GM19397 (cell line): ENCODE data around the gene TMEM254.
"Not testable (repeated sequence)": the region's sequence is repeated elsewhere in the genome, so short reads cannot be mapped to it uniquely, and the experiment has no call there.

Experiments
- ATAC-seq: cut with Tn5 transposase; IDR thresholded peaks from one replicate; pipeline ENCODE4 v1.9.1; 2021; ENCODE audit warnings: mild to moderate bottlenecking, moderate library complexity; ENCODE audit not compliant: unreplicated experiment

Gene TMEM254

DNA sequence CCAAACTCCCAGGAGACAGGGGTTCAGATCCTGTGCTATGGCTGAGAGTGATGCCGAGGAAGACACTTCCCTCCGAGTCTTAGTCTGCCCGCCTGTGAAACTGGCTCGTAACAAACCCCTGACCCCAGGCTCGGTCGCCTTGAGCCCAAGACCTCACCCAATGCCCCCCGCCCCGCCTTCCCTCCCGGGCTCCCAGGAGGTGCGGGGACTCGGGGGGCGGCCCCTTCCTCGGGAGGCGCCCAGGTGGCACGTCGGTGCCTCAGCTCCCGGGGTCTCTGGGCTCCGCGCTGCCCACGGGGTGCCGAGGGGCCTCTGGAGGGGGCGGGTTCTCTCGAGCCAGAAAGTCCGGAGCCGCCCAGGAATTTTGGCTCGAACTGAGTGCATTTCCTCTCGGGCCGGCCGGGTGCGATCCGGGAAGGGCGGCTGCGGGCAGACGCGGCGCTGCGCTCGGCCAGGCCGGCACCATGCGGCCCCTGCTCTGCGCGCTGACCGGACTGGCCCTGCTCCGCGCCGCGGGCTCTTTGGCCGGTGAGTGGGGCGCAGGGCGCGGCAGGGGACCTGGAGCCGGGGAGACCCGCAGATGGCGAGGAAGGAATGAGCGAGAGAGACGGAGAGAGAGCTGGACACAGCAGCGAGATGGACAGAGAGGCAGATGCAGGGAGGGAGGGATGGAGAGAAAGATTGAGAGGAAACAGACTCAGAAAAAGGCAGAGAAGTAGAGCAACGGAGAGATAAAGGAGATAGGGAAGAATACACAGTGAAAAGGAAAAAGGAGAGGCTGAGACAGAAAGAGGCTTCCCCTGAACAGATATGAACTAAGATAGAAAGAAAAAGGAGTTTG lies 54.1 kb downstream of the TMEM254 start, which contains the start of gene PLAC9:
PLAC9 (plus strand) TSS at position 432 of the 841 bp plus-strand sequence; CDS start at position 465, 33 bp downstream.
- no peak for ATAC-seq

DNA sequence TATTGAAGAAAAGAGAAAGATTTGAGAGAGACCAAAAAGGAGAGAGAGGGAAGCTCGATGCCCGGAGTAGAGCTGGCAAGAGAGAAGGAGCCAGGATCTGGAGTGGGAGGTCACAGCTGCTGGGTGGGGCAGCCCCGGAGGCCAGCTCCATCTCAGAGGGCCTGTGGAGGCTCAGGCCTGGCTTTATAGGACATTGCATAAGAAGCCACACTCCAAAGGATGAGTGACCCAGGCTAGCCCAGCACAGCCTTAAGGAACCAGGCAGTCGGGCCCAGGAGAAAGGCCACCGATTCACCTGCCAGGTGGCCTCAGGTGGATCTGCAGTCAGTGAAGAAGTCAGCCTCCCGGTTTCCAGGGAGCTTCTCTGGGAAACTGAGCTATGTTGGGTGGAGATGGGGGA lies 54.7 kb downstream of the TMEM254 start:
- ATAC-seq, result no peak

DNA sequence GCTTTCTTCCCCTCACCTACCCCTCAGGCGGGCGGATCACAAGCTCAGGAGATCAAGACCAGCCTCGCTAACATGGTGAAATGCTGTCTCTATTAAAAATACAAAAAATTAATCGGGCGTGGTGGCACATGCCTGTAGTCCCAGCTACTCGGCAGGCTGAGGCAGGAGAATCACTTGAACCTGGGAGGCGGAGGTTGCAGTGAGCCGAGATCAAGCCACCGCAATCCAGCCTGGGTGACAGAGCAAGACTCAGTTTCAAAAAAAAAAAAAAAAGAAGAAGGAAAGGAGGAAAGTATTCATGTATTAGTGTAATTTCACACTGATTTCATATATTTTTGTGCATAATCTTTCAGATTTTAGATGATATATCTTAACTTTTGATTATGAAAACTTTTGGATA lies 55.2 kb downstream of the TMEM254 start:
- not testable (repeated sequence) for ATAC-seq

DNA sequence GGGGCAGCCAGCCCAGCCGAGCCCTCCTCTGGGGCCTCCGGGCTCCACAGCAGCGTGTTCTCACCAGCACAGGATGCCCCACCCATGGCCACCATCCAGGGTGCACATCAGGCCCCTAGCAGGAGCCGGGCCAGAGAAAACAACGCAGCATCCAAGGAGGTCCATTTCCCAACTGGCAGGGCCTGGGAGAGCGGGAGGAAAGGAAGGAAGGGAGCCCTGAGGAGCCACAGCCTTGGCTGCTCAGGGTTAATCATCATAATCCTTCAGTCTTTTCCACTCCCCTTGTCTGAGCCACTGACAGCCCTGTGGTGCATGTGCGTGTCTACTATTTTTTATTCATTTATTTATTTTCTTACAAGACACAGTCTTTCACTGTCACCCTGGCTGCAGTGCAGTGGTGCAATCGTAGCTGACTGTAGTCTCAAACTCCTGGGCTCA lies 57.7 kb downstream of the TMEM254 start:
- no peak for ATAC-seq

DNA sequence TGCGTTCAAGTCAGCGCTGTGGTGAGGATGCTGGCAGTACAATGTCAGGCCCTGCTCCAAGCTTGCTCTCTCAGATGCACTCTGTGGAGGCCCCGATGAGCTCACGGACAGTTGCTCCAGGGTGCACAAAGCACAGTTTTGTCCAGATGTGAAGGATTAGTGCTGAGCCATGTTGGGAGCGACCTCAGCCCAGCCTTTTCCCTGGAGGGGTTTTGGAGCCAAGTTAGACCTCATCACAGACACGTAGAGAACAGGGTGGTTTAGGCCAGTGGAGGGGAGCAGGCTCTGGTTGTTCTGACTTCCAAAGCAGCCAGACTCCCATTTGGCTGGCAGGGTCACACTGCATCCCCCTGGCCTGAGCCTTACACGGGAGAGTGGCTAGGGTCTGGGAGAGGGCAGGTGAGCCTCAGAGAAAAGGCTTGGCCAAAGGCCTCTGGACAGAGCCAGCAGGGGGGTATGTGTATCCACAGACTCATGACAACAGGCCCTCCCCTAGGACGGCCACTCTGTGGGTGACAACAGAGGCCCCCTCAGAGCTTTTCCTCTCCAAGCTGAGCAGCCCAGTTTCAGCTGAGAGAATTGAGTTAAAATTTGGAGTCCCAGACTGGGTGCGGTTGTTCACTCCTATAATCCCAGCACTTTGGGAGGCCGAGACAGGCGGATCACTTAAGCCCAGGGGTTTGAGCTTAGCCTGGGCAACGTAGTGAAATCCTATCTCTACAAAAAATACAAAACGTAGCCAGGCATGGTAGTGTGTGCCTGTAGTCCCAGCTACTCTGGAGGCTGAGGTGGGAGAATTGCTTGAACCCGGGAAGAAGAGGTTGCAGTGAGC lies 58.8 kb downstream of the TMEM254 start:
- ATAC-seq, result no peak

DNA sequence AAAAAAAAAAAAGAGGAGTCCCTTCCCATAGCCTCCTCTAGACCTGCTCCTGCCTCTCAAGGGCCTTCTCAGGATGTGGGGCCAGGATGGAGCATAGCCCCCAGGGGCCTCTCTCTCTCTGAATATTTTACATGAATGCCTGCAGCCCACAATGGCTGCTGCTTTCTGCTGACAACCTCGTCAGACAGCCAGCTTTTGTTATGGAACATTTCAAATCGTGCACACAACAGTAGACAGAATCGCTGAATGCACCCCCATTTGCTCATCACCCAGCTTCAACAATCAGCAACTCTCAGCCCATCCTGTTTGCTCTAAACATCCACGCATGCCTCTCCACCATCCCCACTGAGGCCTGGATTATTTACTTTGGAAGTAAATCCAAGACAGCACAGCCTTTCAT lies 59.5 kb downstream of the TMEM254 start:
- no peak for ATAC-seq

DNA sequence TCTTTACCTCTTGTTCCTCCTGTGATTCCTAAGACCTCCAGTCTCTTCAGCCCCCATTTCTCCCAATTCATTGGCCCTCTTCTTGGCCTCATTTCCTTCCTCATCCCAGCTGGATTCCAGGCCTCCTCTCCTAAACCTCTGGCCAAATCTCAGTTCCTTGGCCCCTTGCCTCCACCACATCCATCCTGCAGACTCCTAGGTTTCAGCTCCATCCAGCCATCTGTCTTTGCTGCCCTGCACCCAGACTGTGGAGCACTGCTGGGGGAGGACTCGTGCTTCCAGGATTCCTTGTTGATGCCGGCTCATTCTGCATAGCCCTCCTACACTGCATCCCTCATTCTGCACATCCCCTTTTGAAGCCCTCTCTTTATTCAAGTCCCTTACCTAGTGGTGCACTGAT lies 60.8 kb downstream of the TMEM254 start:
- no peak for ATAC-seq

DNA sequence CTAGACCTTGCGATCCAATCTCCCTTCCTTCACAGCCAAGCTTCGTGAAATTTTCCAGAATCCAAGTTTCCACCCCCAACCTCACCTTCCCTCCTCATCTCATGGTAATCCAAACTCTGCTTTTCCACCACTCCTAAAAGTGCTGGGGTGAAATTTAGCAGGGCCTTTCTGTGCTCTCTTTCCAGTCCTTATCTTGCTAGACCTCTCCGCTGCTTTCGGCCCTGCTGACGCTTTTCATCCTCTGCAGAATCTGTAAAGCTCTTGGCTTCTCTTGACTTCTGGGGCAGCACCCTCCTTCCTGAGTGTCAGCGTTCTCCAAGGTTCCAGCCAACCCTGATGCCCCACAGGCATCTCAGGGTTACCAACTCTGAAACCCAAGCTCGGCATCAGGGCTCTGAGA lies 61.8 kb downstream of the TMEM254 start:
- no peak for ATAC-seq

DNA sequence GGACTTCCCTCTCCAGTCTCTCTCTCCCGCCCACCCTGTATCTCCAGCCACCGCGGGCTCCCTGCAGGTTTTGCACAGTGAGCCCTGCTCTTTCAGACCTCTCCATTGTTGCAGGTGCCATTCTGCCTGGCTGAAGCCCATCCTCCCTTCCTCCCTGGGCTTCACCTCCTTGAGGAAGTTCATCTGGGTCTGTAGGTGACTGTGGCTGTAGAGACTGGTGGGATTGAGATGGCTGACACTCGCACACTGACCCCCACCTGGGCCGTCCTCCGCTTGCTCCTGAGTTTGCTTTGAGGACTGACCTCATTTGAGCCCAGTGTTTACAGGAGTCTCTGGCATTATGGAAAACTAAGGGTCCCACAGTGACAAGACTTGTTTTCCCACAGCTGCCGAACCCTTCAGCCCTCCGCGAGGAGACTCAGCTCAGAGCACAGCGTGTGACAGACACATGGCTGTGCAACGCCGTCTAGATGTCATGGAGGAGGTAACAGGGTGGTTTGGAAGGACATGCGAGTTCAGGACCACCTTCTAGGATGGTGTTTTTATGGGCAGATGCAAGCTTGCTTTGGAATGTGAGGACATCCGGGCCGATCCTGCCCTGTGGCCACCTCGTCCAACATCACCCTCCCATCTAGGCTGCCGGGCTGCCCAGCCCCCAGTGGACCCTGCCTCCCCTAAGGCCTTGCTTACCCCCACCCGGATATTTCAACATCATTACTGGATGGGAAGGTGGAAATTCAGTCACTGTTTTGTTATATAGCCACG lies 63.4 kb downstream of the TMEM254 start:
- no peak for ATAC-seq
